ENCODE results near the gene CLDN12.

Gene CLDN12

DNA sequence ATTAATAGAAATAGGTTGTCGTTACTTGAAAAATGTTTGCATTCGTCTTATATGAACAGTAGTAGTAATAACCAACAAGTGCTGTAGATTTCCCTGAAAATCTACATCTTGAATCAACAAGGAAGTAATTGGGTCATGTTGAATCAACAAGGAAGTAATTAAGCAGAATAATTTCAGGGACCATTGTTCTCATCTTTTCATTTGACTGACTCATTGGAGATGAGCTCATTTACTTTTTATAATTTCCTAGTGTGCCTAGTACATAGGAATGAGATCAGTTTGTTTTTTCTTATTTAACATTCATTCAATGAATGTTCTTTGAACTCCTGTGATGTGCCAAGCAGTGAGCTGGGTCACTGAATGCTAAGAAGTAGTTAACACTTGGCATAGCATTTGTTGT is 8.2 kb downstream of the CLDN12 start:
- no peak for TF ChIP-seq NFRKB (IDR thresholded peaks at IDR 0.05)
- no peak for DNase-seq (ENCODE audit: extremely low spot score)
- ChIA-PET POLR2A (no interaction called here), CTCF (interaction anchor here (0.7 kb wide), 1 partner anchor 660 kb away, joined by 3 read pairs; no protein-coding TSS in a partner anchor)

DNA sequence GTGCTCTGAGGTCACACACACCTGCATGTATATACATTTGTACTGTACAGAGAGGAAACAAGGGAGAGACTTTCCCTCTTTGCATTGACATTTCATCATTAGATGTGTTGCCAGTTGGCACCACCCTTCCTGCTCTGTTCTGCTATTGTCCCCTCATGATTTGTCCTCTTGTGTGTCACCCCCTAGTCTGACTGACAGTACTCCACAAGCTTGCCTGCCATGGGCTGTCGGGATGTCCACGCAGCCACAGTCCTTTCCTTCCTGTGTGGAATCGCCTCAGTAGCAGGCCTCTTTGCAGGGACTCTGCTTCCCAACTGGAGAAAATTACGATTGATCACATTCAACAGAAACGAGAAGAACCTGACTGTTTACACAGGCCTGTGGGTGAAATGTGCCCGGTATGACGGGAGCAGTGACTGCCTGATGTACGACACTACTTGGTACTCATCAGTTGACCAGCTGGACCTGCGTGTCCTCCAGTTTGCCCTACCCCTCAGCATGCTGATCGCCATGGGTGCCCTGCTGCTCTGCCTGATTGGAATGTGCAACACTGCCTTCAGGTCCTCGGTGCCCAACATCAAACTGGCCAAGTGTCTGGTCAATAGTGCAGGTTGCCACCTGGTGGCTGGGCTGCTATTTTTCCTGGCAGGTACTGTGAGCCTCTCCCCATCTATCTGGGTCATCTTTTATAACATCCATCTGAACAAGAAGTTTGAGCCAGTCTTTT is 9.4 kb downstream of the CLDN12 start:
- ChIA-PET POLR2A (no interaction called here), CTCF (no interaction called here)
- no peak for TF ChIP-seq LEF1 (IDR thresholded peaks at IDR 0.05; ENCODE audit: borderline replicate concordance)
- TF ChIP-seq ELF4 (IDR thresholded peaks at IDR 0.05) = no peak
- DNase-seq (ENCODE audit: extremely low spot score) = peak; percentile 14

DNA sequence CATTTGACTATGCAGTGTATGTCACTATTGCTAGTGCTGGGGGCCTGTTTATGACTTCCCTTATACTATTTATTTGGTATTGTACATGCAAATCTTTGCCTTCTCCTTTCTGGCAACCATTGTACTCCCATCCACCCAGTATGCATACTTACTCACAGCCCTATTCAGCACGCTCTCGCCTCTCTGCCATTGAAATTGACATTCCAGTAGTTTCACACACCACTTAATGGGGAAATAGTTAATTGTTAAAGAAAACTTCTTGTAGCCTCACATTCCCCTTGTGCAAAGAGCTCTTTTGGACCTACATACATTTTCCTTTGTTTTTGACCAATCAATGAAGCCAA is 9.9 kb downstream of the CLDN12 start:
- DNase-seq (ENCODE audit: extremely low spot score) = no peak
- ChIA-PET CTCF (no interaction called here), POLR2A (no interaction called here)

DNA sequence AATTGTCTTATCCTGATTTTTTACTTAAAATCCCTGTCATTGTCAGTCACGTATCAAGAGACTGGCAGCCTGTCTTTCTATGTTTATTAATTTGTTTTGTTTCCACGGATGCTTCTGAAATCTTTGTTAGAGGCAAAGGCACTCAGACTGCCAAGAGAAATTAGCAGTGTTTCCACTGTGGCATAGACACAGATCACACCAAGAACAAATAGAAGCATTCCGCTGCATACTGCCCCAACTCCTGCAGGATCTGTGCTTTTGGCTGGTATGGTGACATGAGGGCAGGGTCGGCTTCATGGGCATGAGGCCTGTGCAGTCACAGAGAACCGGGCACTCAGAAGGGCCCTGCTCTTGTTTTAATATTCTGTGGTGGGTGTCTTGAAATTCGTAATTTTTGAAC is 18.4 kb downstream of the CLDN12 start:
- ChIA-PET CTCF (no interaction called here), POLR2A (no interaction called here)
- TF ChIP-seq SUZ12 (IDR thresholded peaks at IDR 0.05) = no peak
- no peak for TF ChIP-seq ELF4 (IDR thresholded peaks at IDR 0.05)
- TF ChIP-seq HDGF (IDR thresholded peaks at IDR 0.05; ENCODE audit: borderline replicate concordance) = no peak
- no peak for TF ChIP-seq ARNT (IDR thresholded peaks at IDR 0.05)
- no peak for TF ChIP-seq BHLHE40 (IDR thresholded peaks at IDR 0.05; ENCODE audit: borderline replicate concordance)
- TF ChIP-seq, protein P1, sequence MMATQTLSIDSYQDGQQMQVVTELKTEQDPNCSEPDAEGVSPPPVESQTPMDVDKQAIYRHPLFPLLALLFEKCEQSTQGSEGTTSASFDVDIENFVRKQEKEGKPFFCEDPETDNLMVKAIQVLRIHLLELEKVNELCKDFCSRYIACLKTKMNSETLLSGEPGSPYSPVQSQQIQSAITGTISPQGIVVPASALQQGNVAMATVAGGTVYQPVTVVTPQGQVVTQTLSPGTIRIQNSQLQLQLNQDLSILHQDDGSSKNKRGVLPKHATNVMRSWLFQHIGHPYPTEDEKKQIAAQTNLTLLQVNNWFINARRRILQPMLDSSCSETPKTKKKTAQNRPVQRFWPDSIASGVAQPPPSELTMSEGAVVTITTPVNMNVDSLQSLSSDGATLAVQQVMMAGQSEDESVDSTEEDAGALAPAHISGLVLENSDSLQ (IDR thresholded peaks at IDR 0.05) = no peak
- no peak for TF ChIP-seq FOXM1 (IDR thresholded peaks at IDR 0.05; ENCODE audit: borderline replicate concordance)
- no peak for TF ChIP-seq FOXK2 (IDR thresholded peaks at IDR 0.05)
- no peak for TF ChIP-seq L3MBTL2 (conservative IDR thresholded peaks at IDR 0.05)
- TF ChIP-seq CTBP1 (IDR thresholded peaks at IDR 0.05; ENCODE audit: borderline replicate concordance) = no peak
- TF ChIP-seq TARDBP (IDR thresholded peaks at IDR 0.05) = no peak
- TF ChIP-seq SP1 (IDR thresholded peaks at IDR 0.05) = no peak
- TF ChIP-seq ZNF384 (IDR thresholded peaks at IDR 0.05) = no peak
- no peak for TF ChIP-seq NFRKB (IDR thresholded peaks at IDR 0.05)
- no peak for DNase-seq (ENCODE audit: extremely low spot score)

More for the DNA sequence above, 9.9 kb downstream of the CLDN12 start:
- TF ChIP-seq, protein P1 (IDR thresholded peaks at IDR 0.05) = no peak
- TF ChIP-seq ZNF384 (IDR thresholded peaks at IDR 0.05) = no peak

DNA sequence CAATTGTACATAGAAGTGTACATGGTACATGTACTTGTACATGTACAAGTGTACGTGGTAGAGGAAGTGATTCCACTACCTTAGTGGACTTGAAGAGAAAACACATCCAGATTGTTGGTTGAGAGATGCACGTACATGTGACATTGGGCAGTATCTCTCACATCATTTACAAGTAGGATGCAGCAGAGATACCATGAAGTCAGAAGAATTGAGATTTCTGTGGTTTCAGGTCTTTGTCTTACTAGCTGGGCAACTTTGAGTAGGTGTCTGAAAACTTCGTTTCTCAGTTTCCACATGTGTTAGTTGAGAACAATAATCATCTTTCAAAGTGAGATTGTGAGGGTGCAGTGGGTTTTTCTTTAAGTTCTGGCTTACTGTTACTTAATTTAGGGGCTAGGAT is 21.5 kb downstream of the CLDN12 start:
- CTCF ChIA-PET = no interaction called here
- DNase-seq (ENCODE audit: extremely low spot score) = no peak
- POLR2A ChIA-PET = no interaction called here
- TF ChIP-seq SP1 (IDR thresholded peaks at IDR 0.05) (no peak), BHLHE40 (IDR thresholded peaks at IDR 0.05; ENCODE audit: borderline replicate concordance) (no peak), SUZ12 (IDR thresholded peaks at IDR 0.05) (no peak), NFRKB (IDR thresholded peaks at IDR 0.05) (no peak), LEF1 (IDR thresholded peaks at IDR 0.05; ENCODE audit: borderline replicate concordance) (no peak), FOXA1 (IDR thresholded peaks at IDR 0.05) (no peak), ELF4 (IDR thresholded peaks at IDR 0.05) (no peak), CTBP1 (IDR thresholded peaks at IDR 0.05; ENCODE audit: borderline replicate concordance) (no peak), TARDBP (IDR thresholded peaks at IDR 0.05) (no peak), L3MBTL2 (conservative IDR thresholded peaks at IDR 0.05) (no peak), FOXK2 (IDR thresholded peaks at IDR 0.05) (no peak)
- TF ChIP-seq, protein P1 (IDR thresholded peaks at IDR 0.05) = no peak

DNA sequence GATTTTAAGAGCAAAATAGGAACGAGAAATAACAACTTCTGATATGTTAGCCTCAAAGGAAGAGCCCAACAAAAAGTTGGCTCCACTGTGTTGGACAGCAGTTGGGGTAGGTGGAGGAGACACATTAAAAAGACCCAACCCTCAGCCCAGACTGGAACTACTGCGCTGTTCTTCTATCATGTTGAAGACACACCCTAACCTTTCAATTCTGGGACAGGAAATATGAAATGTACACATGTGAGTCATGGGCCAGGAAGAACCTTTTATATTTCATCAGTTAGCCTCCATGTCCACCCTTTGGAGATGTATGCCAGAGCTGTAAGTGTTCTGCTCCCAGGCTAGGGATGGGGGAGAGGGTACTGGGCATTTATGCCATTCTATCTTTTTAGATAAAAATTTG is 22.1 kb downstream of the CLDN12 start:
- CTCF ChIA-PET = no interaction called here
- DNase-seq (ENCODE audit: extremely low spot score) = no peak
- POLR2A ChIA-PET = no interaction called here
- TF ChIP-seq FOXK2 (IDR thresholded peaks at IDR 0.05) = no peak
- no peak for TF ChIP-seq ELF4 (IDR thresholded peaks at IDR 0.05)
- TF ChIP-seq TARDBP (IDR thresholded peaks at IDR 0.05) = no peak
- no peak for TF ChIP-seq HDGF (IDR thresholded peaks at IDR 0.05; ENCODE audit: borderline replicate concordance)
- TF ChIP-seq SP1 (IDR thresholded peaks at IDR 0.05) = no peak
- no peak for TF ChIP-seq BHLHE40 (IDR thresholded peaks at IDR 0.05; ENCODE audit: borderline replicate concordance)
- no peak for TF ChIP-seq FOXA1 (IDR thresholded peaks at IDR 0.05)
- no peak for TF ChIP-seq SUZ12 (IDR thresholded peaks at IDR 0.05)
- TF ChIP-seq CTBP1 (IDR thresholded peaks at IDR 0.05; ENCODE audit: borderline replicate concordance) = no peak
- TF ChIP-seq NFRKB (IDR thresholded peaks at IDR 0.05) = no peak
- TF ChIP-seq L3MBTL2 (conservative IDR thresholded peaks at IDR 0.05) = no peak
- no peak for TF ChIP-seq LEF1 (IDR thresholded peaks at IDR 0.05; ENCODE audit: borderline replicate concordance)
- TF ChIP-seq, protein P1 (IDR thresholded peaks at IDR 0.05) = no peak
- TF ChIP-seq ARNT (IDR thresholded peaks at IDR 0.05) = no peak
- no peak for TF ChIP-seq ZNF384 (IDR thresholded peaks at IDR 0.05)
- no peak for TF ChIP-seq FOXM1 (IDR thresholded peaks at IDR 0.05; ENCODE audit: borderline replicate concordance)
